GM18870 (cell line): ENCODE measurements around the gene PRPF40A.
"Not testable (repeated sequence)": the region's sequence is repeated elsewhere in the genome, so short reads cannot be mapped to it uniquely, and the experiment has no call there.

Experiments
- ATAC-seq: cut with Tn5 transposase; IDR thresholded peaks from one replicate; pipeline ENCODE4 v1.9.1; 2021; ENCODE audit warnings: moderate library complexity; ENCODE audit not compliant: unreplicated experiment

PRPF40A gene

DNA sequence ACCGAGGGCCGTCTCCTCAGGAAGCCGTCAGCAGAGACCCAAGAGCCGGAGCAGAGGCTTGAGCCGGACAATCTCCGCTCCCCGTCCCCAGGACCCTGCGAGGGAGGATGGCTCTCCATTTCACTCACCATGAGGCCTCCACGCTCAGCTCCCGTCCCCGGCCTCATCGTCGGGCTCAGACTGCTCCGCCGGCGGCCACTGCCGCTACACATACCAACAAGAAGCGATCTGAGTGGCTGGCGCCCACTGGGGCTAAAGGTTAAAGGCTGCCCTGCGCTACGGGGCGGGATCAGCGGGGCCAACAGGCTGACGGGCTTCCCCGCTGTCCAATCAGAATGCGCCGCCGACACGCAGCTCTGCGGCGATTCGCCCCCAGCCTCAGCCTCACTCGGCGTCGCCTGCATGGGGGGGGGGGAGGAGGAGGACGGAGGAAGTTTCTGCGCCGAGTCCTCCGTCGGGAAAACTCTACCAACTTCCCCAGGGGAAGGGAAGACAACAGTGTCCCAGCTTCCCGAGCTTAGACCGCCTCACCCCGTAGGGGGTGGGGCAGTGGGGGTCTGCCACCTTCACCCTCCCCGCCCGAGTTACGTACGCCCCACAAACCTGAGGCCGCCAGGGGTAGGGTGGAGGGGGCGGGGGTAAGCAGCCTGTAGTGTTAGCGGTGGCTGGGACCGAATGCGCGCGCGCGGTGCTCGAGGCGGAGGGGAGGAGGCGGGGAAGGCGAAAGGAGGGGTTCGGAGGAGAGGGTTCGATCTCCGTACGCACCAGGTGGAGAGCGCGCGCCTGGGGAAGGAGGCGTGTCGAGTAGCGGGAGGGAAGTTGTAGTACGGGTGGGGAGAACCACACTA, at the start of gene PRPF40A:
Gene PRPF40A, minus strand, starts transcription at position 234 of the 848 bp plus-strand sequence. Its CDS starts 22 bp downstream, at position 212.
- peak; percentile 73 for ATAC-seq

DNA sequence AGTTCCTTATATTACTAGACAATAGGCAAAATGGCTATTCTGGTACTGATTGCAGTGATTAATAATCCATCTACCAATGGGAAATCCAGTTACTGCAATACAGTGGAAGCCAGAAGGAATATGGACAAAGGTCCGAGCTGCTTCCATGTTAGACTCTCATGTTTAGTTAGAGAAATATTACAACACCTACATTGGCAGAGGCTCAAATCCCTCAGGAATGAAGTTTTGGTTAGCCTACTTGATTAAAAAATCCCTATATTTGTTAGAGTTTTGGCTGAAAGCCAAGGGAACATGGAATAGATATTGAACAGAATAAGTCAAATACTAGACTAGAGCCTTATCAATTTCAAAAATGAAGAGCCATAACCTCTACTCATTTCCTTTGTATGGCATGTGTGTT, 49.7 kb upstream of the PRPF40A start:
- no peak for ATAC-seq

DNA sequence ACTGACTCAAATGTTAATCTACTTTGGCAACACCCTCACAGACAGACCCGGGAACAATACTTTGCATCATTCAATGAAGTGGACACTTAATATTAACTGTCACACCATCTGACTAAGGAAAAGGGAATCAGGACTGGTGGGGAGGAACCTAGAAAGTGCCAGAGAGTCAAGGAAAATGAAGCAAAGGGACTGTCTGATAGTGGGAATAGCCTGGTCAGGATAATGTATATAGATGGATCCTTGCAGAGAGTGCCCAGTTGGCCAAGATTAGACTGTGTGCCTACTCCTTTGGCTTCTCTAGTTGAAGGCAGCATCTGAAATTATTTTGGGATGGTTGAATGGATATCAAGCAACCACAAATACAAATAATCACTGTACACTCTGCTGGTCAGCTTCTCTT, 46.4 kb upstream of the PRPF40A start:
- no peak for ATAC-seq

DNA sequence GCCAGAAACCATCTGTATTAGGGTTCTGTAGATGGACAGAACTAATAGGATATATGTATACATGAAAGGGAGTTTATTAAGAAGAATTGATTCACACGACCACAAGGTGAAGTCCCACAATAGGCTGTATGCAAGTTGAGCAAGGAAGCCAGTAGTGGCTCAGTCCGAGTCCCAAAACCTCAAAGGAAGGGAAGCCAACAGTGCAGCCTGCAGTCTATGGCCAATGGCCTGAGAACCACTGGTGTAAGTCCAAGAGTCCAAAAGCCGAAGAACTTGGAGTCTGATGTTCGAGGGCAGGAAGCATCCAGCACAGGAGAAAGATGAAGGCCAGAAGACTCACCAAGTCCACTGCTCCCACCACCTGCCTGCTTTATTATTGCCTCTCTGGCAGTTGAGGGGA, 45.9 kb upstream of the PRPF40A start:
- not testable (repeated sequence) for ATAC-seq

DNA sequence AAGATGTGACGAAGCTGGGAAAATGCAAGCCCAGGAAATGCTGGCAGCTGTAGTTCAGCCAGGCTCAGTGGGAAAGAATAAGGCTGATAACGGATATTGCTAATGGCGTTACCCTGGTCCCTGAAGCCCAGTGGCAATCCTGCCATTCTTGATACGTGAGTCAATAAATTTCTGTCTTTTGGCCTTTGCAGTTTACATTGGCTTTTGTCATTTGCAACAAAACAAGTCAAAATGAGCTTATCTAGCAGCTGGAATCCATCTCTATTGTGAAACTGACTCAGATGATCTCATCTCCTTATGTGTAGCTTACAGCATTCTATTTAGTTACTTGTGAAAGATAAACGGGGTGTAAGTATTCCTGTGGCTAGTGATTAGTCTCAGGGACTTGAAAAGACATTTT, 44.9 kb upstream of the PRPF40A start:
- no peak for ATAC-seq

- no peak for ATAC-seq
These were observed 44.0 kb upstream of the PRPF40A start for GRCh38 chr2:152761214-152761613.

GRCh38 chr2:152759290-152760072, 42.2 kb upstream of the PRPF40A start:
- no peak for ATAC-seq

DNA sequence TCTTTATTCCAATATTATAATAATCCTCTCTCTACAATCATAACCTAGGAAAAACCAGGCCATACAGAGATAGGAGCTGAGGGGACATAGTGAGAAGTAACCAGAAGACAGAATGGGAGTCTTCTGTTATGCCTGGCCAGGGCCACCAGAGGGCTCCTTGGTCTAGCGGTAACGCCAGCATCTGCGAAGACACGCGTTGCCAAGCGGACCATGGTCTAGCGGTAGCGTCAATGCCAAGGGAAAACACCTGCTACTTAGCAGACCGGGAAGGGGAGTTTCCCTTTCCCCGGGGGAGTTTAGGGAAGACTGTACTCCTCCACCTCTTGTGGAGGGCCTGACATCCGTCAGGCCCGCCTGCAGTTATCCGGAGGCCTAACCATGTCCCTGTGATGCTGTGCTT, 37.8 kb upstream of the PRPF40A start:
- ATAC-seq, result no peak

GRCh38 chr2:152747751-152748150, 30.5 kb upstream of the PRPF40A start:
- not testable (repeated sequence) for ATAC-seq

DNA sequence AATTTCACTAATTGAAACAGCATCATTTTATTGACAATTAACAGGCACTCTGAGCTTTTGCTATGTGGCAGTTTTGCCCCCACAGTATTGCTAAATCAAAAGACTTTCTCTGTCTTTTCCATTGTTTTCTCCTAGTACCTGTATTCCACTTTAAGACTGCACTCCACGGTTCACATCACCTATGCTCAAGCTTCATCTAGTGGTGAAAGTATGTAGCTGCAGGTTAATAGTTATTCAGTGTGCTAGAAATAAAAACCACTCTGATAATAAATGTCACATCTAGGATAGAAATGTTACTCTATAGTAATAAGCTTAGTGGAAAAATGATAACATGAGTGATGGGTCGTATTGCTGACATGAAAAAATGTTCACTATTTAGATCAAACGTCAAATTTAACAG, 25.7 kb upstream of the PRPF40A start:
- peak; percentile 44 for ATAC-seq

GRCh38 chr2:152740743-152741328, 23.6 kb upstream of the PRPF40A start:
- ATAC-seq, result peak; percentile 91

DNA sequence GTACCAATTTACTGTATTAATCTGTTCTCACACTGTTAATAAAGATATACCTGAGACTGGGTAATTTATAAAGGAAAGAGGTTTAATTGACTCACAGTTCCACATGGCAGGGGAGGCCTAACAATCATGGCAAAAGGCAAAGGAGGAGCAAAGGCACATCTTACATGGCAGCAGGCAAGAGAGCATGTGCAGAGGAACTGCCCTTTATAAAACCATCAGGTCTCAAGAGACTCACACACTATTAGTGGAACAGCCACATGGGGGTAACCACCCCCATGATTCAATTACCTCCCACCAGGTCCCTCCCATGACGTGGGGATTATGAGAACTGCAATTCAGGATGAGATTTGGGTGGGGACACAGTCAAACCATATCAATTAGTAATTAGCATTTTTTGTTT, 22.4 kb upstream of the PRPF40A start:
- ATAC-seq, result not testable (repeated sequence)

GRCh38 chr2:152738438-152738837, 21.2 kb upstream of the PRPF40A start:
- no peak for ATAC-seq

GRCh38 chr2:152737509-152737908, 20.2 kb upstream of the PRPF40A start:
- ATAC-seq, result not testable (repeated sequence)

DNA sequence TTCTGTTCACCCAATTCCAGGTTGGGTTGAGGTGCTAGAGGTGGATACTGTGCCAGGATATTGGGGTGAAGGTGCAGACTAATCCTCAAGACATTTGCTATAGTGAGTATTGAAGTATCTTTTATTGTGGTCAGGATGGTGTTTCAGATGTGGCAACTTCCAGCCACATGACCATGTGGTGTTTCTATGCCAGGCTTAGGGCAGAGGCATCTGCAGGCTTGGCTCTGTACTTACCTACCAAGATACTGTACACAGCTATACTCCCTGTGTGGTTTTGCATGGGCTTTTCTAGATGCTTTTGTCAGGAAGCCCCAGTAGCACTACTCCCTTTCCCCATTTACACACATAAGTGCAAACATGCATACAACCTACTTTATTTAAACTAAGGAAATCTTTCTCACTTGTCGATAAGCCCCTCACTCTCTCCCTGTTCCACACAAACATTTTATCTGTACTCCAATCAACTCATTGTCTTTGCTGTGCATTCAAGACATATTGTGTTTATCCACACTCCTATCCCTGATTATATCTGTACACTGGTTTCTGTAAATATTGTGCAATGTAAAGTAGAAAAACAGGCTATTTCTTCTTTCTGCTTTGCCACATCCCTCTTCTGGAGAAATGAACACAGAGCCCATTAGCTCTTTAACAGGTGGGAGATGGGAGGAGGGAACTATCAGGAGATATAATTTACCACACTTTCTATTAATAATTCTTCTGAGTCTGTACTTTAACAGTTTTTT, 13.5 kb upstream of the PRPF40A start:
- peak; percentile 90 for ATAC-seq

DNA sequence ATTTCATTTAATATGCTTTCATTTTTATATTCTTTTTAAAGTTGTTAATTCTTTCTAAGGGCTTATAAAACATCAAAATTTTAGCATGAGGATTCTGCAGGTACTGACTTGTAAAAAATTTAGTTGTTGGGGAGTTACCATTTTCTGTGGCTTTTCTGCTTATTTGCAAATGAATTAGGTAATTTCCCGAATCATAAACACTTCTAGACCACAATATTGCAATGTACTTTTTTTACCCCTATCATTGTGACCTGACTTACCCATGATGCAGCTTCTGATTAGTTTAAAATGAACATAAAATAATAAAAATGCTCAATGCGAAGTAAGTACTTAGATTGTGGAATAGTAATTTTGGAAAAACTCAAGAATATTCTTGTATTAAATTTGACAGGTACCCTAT, 12.6 kb upstream of the PRPF40A start:
- ATAC-seq, result no peak

GRCh38 chr2:152723918-152724317, 6.7 kb upstream of the PRPF40A start:
- ATAC-seq, result no peak

DNA sequence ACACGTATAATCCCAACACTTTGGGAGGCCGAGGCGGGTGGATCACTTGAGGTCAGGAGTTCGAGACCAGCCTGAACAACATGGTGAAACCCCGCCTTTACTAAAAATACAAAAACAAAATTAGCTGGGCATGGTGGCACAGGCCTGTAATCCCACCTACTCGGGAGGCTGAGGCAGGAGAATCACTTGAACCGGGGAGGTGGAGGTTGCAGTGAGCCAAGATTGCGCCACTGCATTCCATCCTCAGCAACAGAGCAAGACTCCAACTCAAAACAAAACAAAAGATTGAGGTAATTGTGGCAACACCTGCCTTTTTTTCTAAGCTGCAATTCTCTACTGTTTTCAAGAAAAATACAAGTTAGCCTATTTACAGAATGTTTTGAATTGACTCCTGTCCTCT, 5.4 kb upstream of the PRPF40A start:
- not testable (repeated sequence) for ATAC-seq

GRCh38 chr2:152720794-152721193, 3.5 kb upstream of the PRPF40A start:
- no peak for ATAC-seq

DNA sequence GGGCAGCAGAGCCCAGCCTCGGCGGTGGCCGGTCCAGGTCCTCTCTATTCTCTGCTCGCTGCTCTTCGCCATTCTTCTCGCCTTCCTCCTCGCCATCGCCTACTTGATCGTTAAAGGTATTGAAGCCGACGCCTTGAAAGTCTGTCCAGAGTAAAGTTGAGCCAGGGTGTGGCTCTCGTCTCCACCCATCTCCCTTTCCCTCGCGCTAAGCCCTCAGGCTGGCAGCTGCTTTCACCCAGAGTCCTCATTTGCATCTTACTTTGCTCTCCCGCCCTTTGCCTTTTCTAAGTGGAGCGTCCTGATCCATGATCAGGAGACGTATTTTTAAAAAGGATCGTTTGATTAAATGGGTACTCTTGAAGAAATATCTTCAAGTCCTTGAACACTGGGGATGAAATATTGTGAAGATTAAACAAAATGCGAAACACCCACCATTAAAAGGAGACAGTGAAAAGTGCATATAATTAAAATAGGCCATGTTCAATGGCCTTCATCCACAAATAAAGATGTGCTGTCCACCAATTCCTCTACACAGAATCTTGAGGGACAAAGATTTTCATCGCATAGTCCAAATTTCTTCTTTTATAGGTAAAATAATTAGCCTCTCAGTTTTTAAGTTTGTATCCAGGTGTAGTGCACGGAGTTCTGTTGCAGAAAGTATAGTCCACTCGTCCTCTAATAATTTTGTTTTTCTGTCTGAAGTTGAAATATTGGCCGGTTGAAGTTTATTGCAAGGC, 1.8 kb upstream of the PRPF40A start:
- peak; percentile 37 for ATAC-seq
